Endodermal cell (in vitro differentiated cells): ENCODE results near the gene BCL2L14. TPM values are rescaled to one million over a fixed set of nuclear protein-coding genes. Genes with fewer than 3 reads are reported as not detected.

Experiments used
- DNase-seq: peaks from one replicate; pipeline ENCODE4 v3.0.0-alpha.2; 2017
- H3K27ac ChIP-seq: 2 replicates; pipeline ENCODE4 v1.5.1; 2013; ENCODE audit warnings: mild to moderate bottlenecking, low read depth, low read length, moderate library complexity
- H3K27me3 ChIP-seq: 2 replicates; pipeline ENCODE4 v1.6.1; 2013; ENCODE audit warnings: mild to moderate bottlenecking, low read length, moderate library complexity; ENCODE audit not compliant: insufficient read depth, control insufficient read depth, poor library complexity, severe bottlenecking
- H3K36me3 ChIP-seq: 2 replicates; pipeline ENCODE4 v1.7.0; 2013; ENCODE audit warnings: mild to moderate bottlenecking, low read length, moderate library complexity; ENCODE audit not compliant: control insufficient read depth, insufficient read depth
- H3K4me1 ChIP-seq: one replicate; pipeline ENCODE4 v1.7.0; 2013; ENCODE audit warnings: low read length; ENCODE audit not compliant: control insufficient read depth, insufficient read depth
- H3K4me3 ChIP-seq: 2 replicates; pipeline ENCODE4 v1.5.1; 2013; ENCODE audit warnings: mild to moderate bottlenecking, low read length, moderate library complexity
- H3K9ac ChIP-seq: 2 replicates; pipeline ENCODE4 v1.6.1; 2013; ENCODE audit warnings: mild to moderate bottlenecking, low read length, moderate library complexity; ENCODE audit not compliant: poor library complexity, severe bottlenecking; ENCODE audit errors: extremely low read depth
- H3K9me3 ChIP-seq: 2 replicates; pipeline ENCODE4 v1.6.1; 2013; ENCODE audit warnings: mild to moderate bottlenecking, low read length, moderate library complexity; ENCODE audit not compliant: control insufficient read depth
- H3K27ac Mint-ChIP-seq: 2 replicates; pipeline ENCODE4 v1.8.0; 2020; ENCODE audit warnings: mixed read lengths
- H3K27me3 Mint-ChIP-seq: 2 replicates; pipeline ENCODE4 v1.8.0; 2021; ENCODE audit warnings: mild to moderate bottlenecking, mixed read lengths; ENCODE audit not compliant: insufficient read depth
- H3K36me3 Mint-ChIP-seq: 2 replicates; pipeline ENCODE4 v1.8.0; 2020; ENCODE audit warnings: low read depth, mixed read lengths
- H3K4me1 Mint-ChIP-seq: 2 replicates; pipeline ENCODE4 v1.8.0; 2020; ENCODE audit warnings: mixed read lengths
- H3K4me3 Mint-ChIP-seq: 2 replicates; pipeline ENCODE4 v1.8.0; 2020; ENCODE audit warnings: mild to moderate bottlenecking, moderate library complexity, mixed read lengths
- H3K9me3 Mint-ChIP-seq: 2 replicates; pipeline ENCODE4 v1.8.0; 2020; ENCODE audit warnings: mild to moderate bottlenecking, mixed read lengths
- WGBS, 2 experiments: methylation state at CpG; one replicate each; pipeline versions ENCODE4 v1.1.5 to v1.1.7; 2013; ENCODE audit warnings: missing lambda C conversion rate in 2 of 2, mixed read lengths in 1 of 2; ENCODE audit not compliant: insufficient coverage in 1 of 2, insufficient read length in 1 of 2; 5-methylcytosine and 5-hydroxymethylcytosine counted together
- total RNA-seq, 2 donors: library from RNA; stranded (reverse); fragmentation: NEBNext Ultra II Directional in 1 of 2; extraction: Animal tissue kit (Norgen Biotek cat#: 25700) in 1 of 2; gene quantifications; 2 replicates in 1 of 2; 3 replicates in 1 of 2; pipeline ENCODE4 v1.2.1, GENCODE V29; 2021
- TF ChIP-seq, protein P1 (sequence below): fragments of 200-600 bp; sonication (generic); conservative IDR thresholded peaks from 2 replicates; pipeline ENCODE4 v1.5.0; 2021; ENCODE audit warnings: antibody characterized with exemption, mild to moderate bottlenecking

The BCL2L14 gene
- total RNA-seq, 2 donors from 2014 or later: 4.4 to 10.5 TPM

DNA sequence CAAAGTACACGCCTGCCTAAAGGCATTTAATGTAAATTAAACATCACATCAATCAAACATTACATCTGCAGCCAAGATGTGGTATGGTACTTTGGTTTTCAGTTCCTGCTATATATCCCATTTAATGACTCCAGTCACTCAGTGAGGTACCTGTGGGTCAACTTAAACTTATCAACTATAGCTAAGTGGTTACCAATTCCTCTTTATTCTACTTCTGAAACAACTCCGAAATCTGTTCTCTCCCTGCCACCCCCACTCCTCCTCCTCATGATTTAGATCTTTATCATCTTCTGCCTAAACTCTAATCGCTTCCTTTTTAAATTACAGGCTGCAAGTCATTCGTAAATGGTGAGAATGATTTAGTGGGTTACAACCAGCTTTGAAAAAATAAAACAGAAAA is 57.9 kb downstream of the BCL2L14 start:
- Histone ChIP-seq H3K27me3 (no peaks in the 10 kb centered on the region), H3K9me3 (peaks cover 5% of the 10 kb centered on the region), H3K4me1 (no peaks in the 10 kb centered on the region), H3K9ac (no peak overlapping the region), H3K27ac (no peak overlapping the region), H3K4me3 (no peak overlapping the region), H3K36me3 (peaks cover 94% of the 10 kb centered on the region)
- Mint-ChIP-seq H3K4me3 (no peak overlapping the region), H3K27ac (no peak overlapping the region), H3K9me3 (no peaks in the 10 kb centered on the region), H3K36me3 (peaks cover 83% of the 10 kb centered on the region), H3K27me3 (no peaks in the 10 kb centered on the region), H3K4me1 (no peaks in the 10 kb centered on the region)
- no peak for DNase-seq
- 87 to 90% methylated on average over 2 to 4 of the region's 4 CpGs for WGBS, 2 experiments
- TF ChIP-seq, protein P1, sequence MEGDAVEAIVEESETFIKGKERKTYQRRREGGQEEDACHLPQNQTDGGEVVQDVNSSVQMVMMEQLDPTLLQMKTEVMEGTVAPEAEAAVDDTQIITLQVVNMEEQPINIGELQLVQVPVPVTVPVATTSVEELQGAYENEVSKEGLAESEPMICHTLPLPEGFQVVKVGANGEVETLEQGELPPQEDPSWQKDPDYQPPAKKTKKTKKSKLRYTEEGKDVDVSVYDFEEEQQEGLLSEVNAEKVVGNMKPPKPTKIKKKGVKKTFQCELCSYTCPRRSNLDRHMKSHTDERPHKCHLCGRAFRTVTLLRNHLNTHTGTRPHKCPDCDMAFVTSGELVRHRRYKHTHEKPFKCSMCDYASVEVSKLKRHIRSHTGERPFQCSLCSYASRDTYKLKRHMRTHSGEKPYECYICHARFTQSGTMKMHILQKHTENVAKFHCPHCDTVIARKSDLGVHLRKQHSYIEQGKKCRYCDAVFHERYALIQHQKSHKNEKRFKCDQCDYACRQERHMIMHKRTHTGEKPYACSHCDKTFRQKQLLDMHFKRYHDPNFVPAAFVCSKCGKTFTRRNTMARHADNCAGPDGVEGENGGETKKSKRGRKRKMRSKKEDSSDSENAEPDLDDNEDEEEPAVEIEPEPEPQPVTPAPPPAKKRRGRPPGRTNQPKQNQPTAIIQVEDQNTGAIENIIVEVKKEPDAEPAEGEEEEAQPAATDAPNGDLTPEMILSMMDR: no peak

DNA sequence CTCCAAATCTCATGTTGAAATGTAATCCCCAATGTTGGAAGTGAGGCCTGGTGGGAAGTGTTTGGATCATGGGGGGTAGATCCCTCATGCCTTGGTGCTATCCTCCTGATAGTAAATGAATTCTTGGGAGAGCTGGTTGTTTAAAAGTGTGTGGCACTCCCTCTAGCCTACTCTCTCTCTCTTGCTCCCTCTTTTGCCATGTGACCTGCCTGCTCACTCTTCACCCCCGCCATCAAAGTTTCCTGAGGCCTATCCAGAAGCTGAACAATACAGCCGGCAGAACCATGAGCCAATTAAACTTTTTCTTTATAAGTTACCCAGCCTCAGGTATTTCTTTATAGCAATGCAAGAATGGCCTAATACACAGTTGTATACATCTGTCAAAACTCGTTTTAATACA is 62.5 kb downstream of the BCL2L14 start:
- H3K36me3 ChIP-seq: peaks cover 79% of the 10 kb centered on the region
- no peaks in the 10 kb centered on the region for H3K27me3 ChIP-seq
- H3K9me3 ChIP-seq: peaks cover 5% of the 10 kb centered on the region
- no peak overlapping the region for H3K4me3 Mint-ChIP-seq
- no peaks in the 10 kb centered on the region for H3K27me3 Mint-ChIP-seq
- no peak overlapping the region for H3K27ac Mint-ChIP-seq
- H3K4me3 ChIP-seq: no peak overlapping the region
- no peak for DNase-seq
- TF ChIP-seq, protein P1: no peak
- no peak overlapping the region for H3K27ac ChIP-seq
- no peaks in the 10 kb centered on the region for H3K4me1 ChIP-seq
- H3K4me1 Mint-ChIP-seq: no peaks in the 10 kb centered on the region
- WGBS, 2 experiments: 75 to 94% methylated on average over 2 to 3 of the region's 3 CpGs
- H3K9ac ChIP-seq: no peak overlapping the region
- peaks cover 67% of the 10 kb centered on the region for H3K36me3 Mint-ChIP-seq
- H3K9me3 Mint-ChIP-seq: no peaks in the 10 kb centered on the region

DNA sequence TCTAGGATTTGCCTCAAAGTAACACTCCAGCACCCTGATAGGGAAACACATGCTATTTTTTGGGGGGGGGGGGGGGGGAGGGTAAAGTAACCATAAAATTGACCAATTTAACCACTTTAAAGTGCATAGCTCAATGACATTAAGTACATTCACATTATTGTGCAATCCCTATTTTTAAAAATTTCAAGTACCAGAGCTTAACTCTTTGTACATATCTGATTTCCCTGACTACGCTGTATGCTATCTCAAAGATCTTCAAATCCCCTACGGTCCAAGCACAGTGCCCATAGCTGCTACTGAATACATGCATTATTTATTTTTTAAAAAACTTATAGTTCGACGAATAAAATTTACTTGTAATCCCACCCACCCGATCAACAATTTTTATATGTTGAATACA is 63.0 kb downstream of the BCL2L14 start:
- no peak for DNase-seq

More for the DNA sequence above, 63.0 kb downstream of the BCL2L14 start:
- Histone ChIP-seq H3K36me3 (peaks cover 77% of the 10 kb centered on the region), H3K4me1 (no peaks in the 10 kb centered on the region), H3K27me3 (no peaks in the 10 kb centered on the region), H3K9me3 (peaks cover 5% of the 10 kb centered on the region), H3K9ac (no peak overlapping the region), H3K27ac (no peak overlapping the region), H3K4me3 (no peak overlapping the region)
- no peak overlapping the region for H3K27ac Mint-ChIP-seq
- no peak overlapping the region for H3K4me3 Mint-ChIP-seq
- WGBS, 2 experiments: 86 to 100% methylated on average over 2 of the region's 5 CpGs
- no peaks in the 10 kb centered on the region for H3K9me3 Mint-ChIP-seq
- no peaks in the 10 kb centered on the region for H3K27me3 Mint-ChIP-seq
- H3K4me1 Mint-ChIP-seq: no peaks in the 10 kb centered on the region
- TF ChIP-seq, protein P1: no peak
- peaks cover 70% of the 10 kb centered on the region for H3K36me3 Mint-ChIP-seq
